ENCODE measurements around the gene CBY3.
"Not testable (repeated sequence)": the region's sequence is repeated elsewhere in the genome, so short reads cannot be mapped to it uniquely, and the experiment has no call there.

CBY3 gene

GRCh38 chr5:179680780-179681401 is at the start of gene CBY3:
Gene CBY3, minus strand, starts transcription at chr5:179681034. Its CDS starts 116 bp downstream, at chr5:179680918.
- DNase-seq: no peak

- DNase-seq: no peak
Observed at GRCh38 chr5:179730356-179730755, 49.5 kb upstream of the CBY3 start.

- DNase-seq: no peak
Observed at GRCh38 chr5:179729727-179730126, 48.9 kb upstream of the CBY3 start.

- no peak for DNase-seq
Observed at GRCh38 chr5:179729303-179729702, 48.5 kb upstream of the CBY3 start.

GRCh38 chr5:179727106-179727505 is 46.3 kb upstream of the CBY3 start:
- DNase-seq: no peak

GRCh38 chr5:179724163-179724562 is 43.3 kb upstream of the CBY3 start:
- DNase-seq: no peak

GRCh38 chr5:179720222-179720621 is 39.4 kb upstream of the CBY3 start:
- DNase-seq: no peak

GRCh38 chr5:179716286-179716685 is 35.5 kb upstream of the CBY3 start:
- no peak for DNase-seq

GRCh38 chr5:179700401-179700918 is 19.6 kb upstream of the CBY3 start:
- DNase-seq: no peak

- no peak for DNase-seq
Observed at GRCh38 chr5:179699616-179700237, 18.9 kb upstream of the CBY3 start.

- no peak for DNase-seq
Observed at GRCh38 chr5:179698935-179699615, 18.2 kb upstream of the CBY3 start, which contains the start of gene CANX. Gene CANX, plus strand, starts transcription at chr5:179698967. Its CDS starts 6,715 bp downstream, at chr5:179705682.

GRCh38 chr5:179697993-179698934 is 17.4 kb upstream of the CBY3 start:
- peak; percentile 93 for DNase-seq

GRCh38 chr5:179697543-179697942 is 16.7 kb upstream of the CBY3 start:
- not testable (repeated sequence) for DNase-seq

GRCh38 chr5:179697108-179697507 is 16.3 kb upstream of the CBY3 start:
- DNase-seq: no peak

GRCh38 chr5:179696603-179697002 is 15.8 kb upstream of the CBY3 start:
- no peak for DNase-seq

- no peak for DNase-seq
Observed at GRCh38 chr5:179694561-179694960, 13.7 kb upstream of the CBY3 start.

- DNase-seq: not testable (repeated sequence)
Observed at GRCh38 chr5:179689212-179689611, 8.4 kb upstream of the CBY3 start.

GRCh38 chr5:179680014-179680779 is 637 bp downstream of the CBY3 start:
- no peak for DNase-seq

GRCh38 chr5:179679014-179679674 is 1.7 kb downstream of the CBY3 start:
- no peak for DNase-seq

- DNase-seq: peak; percentile 84
Observed at GRCh38 chr5:179678223-179679013, 2.4 kb downstream of the CBY3 start.
